ENCODE measurements around the gene MYRFL.

MYRFL gene

GRCh38 chr12:69868695-69869094 is 43.7 kb downstream of the MYRFL start:
- TF ChIP-seq, protein P1, sequence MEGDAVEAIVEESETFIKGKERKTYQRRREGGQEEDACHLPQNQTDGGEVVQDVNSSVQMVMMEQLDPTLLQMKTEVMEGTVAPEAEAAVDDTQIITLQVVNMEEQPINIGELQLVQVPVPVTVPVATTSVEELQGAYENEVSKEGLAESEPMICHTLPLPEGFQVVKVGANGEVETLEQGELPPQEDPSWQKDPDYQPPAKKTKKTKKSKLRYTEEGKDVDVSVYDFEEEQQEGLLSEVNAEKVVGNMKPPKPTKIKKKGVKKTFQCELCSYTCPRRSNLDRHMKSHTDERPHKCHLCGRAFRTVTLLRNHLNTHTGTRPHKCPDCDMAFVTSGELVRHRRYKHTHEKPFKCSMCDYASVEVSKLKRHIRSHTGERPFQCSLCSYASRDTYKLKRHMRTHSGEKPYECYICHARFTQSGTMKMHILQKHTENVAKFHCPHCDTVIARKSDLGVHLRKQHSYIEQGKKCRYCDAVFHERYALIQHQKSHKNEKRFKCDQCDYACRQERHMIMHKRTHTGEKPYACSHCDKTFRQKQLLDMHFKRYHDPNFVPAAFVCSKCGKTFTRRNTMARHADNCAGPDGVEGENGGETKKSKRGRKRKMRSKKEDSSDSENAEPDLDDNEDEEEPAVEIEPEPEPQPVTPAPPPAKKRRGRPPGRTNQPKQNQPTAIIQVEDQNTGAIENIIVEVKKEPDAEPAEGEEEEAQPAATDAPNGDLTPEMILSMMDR (IDR thresholded peaks at IDR 0.05; ENCODE audit: borderline replicate concordance, insufficient read depth, low read depth, low read length): no peak
- H3K4me3 ChIP-seq (ENCODE audit: low read depth, low read length): no peak overlapping the region

- H3K4me3 ChIP-seq (ENCODE audit: low read depth, low read length): no peak overlapping the region
- TF ChIP-seq, protein P1 (IDR thresholded peaks at IDR 0.05; ENCODE audit: borderline replicate concordance, insufficient read depth, low read depth, low read length): no peak
Measured at GRCh38 chr12:69872804-69873203, 47.8 kb downstream of the MYRFL start.

DNA sequence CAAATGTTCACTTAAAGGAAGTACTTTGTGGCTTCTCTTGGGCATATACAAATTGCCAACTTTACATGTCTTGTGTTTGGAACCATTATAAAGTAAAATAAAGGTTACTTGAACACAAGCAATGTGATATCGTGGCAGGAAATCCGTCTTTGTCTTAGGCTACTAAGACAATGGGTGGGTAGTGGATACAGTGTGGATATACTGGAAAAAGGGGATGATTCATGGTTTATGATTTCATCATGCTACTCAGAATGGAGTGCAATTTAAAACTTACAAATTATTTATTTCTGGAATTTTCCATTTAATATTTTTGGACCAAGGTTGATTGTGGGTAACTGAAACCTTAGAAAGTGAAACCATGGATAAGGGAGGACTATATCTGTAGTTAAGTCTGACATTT is 48.4 kb downstream of the MYRFL start:
- no peak overlapping the region for H3K4me3 ChIP-seq (ENCODE audit: low read depth, low read length)
- TF ChIP-seq, protein P1 (IDR thresholded peaks at IDR 0.05; ENCODE audit: borderline replicate concordance, insufficient read depth, low read depth, low read length): no peak

GRCh38 chr12:69874606-69875005 is 49.6 kb downstream of the MYRFL start:
- TF ChIP-seq, protein P1 (IDR thresholded peaks at IDR 0.05; ENCODE audit: borderline replicate concordance, insufficient read depth, low read depth, low read length): no peak

DNA sequence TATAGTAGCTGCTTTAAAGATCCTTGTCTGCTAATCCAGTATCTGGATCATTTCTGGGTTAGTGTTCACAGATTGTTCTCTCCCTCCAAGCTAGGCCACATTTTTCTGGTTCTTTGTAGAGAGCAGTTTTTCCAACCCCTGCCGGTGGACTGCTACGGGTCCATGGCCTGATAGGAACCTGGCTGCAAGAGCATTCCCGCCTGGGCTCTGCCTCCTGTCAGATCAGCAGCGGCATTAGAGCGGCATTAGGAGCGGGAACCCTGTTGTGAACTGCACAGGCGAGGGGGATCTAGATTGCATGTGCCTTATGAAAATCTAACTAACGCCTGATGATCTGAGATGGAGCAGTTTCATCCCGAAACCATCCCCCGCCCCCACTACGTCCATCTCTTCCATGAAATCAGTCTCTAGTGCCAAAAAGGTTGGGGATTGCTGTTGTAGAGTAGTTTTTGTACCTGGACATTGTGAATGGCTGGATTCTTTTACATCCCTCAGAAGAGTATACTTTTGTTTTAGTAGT is 50.4 kb downstream of the MYRFL start:
- no peak overlapping the region for H3K4me3 ChIP-seq (ENCODE audit: low read depth, low read length)
- TF ChIP-seq, protein P1 (IDR thresholded peaks at IDR 0.05; ENCODE audit: borderline replicate concordance, insufficient read depth, low read depth, low read length): no peak

More at GRCh38 chr12:69874606-69875005, 49.6 kb downstream of the MYRFL start:
- H3K4me3 ChIP-seq (ENCODE audit: low read depth, low read length): no peak overlapping the region

- no peak overlapping the region for H3K4me3 ChIP-seq (ENCODE audit: low read depth, low read length)
- TF ChIP-seq, protein P1 (IDR thresholded peaks at IDR 0.05; ENCODE audit: borderline replicate concordance, insufficient read depth, low read depth, low read length): peak; percentile 78
Measured at GRCh38 chr12:69879007-69879960, 54.3 kb downstream of the MYRFL start.
